Measurements from ENCODE around the gene KAZN. TPM values are rescaled to one million over a fixed set of nuclear protein-coding genes. Genes with fewer than 3 reads are reported as not detected.

The KAZN gene
- total RNA-seq, 1 donor from 2014 or later = 2.8 TPM

DNA sequence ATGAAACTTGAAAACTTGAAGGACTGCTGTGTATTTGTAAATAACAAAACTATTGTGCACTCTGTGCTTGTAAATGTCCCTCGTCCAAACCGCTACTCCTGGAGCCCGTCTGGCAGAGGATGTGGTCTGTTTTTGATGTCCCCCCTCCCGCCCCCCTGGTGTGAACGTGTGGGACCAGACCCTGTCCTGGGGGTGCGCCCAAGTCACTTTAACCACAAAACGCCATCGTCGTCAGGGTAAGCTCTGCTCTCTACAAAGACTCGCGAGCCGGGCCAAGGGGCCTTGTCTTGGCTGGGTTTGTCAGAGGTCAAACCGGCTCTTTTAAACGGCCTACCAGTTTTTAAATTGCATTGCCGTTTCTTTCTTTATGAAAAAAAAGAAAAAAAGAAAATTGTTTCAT lies 467.7 kb downstream of the KAZN start:
- Histone ChIP-seq H3K36me3 (ENCODE audit: control insufficient read depth, insufficient read depth, low read length) (no peaks in the 10 kb centered on the region), H3K4me3 (ENCODE audit: low read depth, low read length) (no peak overlapping the region), H3K27me3 (ENCODE audit: control insufficient read depth, insufficient read depth, low read length) (no peaks in the 10 kb centered on the region)
- TF ChIP-seq, protein P1, sequence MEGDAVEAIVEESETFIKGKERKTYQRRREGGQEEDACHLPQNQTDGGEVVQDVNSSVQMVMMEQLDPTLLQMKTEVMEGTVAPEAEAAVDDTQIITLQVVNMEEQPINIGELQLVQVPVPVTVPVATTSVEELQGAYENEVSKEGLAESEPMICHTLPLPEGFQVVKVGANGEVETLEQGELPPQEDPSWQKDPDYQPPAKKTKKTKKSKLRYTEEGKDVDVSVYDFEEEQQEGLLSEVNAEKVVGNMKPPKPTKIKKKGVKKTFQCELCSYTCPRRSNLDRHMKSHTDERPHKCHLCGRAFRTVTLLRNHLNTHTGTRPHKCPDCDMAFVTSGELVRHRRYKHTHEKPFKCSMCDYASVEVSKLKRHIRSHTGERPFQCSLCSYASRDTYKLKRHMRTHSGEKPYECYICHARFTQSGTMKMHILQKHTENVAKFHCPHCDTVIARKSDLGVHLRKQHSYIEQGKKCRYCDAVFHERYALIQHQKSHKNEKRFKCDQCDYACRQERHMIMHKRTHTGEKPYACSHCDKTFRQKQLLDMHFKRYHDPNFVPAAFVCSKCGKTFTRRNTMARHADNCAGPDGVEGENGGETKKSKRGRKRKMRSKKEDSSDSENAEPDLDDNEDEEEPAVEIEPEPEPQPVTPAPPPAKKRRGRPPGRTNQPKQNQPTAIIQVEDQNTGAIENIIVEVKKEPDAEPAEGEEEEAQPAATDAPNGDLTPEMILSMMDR (IDR thresholded peaks at IDR 0.05; ENCODE audit: insufficient read depth, low read length, poor library complexity, severe bottlenecking) = no peak
- DNase-seq (ENCODE audit: low read depth) = no peak

DNA sequence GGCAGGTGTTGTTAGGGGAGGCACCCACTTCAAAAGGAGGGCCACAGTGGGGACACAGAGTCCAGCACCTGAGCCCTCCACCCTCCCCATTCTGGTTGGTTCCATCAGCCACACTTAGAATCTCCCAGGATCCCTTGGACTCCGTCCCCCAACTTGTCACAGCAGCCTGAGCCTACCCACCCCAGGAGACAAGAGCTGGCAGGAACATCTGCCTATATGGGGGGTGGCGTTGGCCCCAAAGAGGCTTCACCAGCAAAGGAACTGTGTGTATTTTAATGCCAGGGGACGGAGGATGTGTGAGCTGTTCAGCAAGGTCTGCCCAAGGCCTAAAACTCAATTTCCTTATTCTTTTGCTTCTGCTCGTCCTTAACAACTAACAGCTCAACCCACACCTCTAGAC lies 468.7 kb downstream of the KAZN start:
- no peak overlapping the region for H3K4me3 ChIP-seq (ENCODE audit: low read depth, low read length)
- DNase-seq (ENCODE audit: low read depth) = no peak
- H3K27me3 ChIP-seq (ENCODE audit: control insufficient read depth, insufficient read depth, low read length) = no peaks in the 10 kb centered on the region
- TF ChIP-seq, protein P1 (IDR thresholded peaks at IDR 0.05; ENCODE audit: insufficient read depth, low read length, poor library complexity, severe bottlenecking) = no peak
- H3K36me3 ChIP-seq (ENCODE audit: control insufficient read depth, insufficient read depth, low read length) = no peaks in the 10 kb centered on the region

DNA sequence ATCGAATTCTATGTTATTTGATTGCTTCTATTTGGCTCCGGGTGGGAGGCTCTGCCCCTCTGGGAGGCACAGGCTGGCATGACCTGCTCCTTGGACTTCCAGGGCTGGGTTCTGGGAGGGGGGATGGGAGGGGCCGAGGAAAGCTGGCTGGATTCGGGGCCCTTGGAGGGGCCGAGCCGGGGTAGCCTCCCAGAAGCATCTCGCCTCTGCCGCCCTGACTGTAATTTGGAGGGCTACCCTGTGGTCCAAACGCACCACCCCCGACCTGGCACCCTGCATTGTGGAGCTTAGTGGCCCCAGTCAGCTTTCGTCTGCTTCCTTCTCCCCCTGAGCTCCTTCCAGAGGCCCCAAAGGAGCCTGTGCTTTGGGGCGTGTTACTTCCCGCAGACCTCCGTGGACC lies 469.7 kb downstream of the KAZN start:
- Histone ChIP-seq H3K4me3 (ENCODE audit: low read depth, low read length) (no peak overlapping the region), H3K36me3 (ENCODE audit: control insufficient read depth, insufficient read depth, low read length) (no peaks in the 10 kb centered on the region), H3K27me3 (ENCODE audit: control insufficient read depth, insufficient read depth, low read length) (no peaks in the 10 kb centered on the region)
- DNase-seq (ENCODE audit: low read depth) = no peak
- TF ChIP-seq, protein P1 (IDR thresholded peaks at IDR 0.05; ENCODE audit: insufficient read depth, low read length, poor library complexity, severe bottlenecking) = no peak

DNA sequence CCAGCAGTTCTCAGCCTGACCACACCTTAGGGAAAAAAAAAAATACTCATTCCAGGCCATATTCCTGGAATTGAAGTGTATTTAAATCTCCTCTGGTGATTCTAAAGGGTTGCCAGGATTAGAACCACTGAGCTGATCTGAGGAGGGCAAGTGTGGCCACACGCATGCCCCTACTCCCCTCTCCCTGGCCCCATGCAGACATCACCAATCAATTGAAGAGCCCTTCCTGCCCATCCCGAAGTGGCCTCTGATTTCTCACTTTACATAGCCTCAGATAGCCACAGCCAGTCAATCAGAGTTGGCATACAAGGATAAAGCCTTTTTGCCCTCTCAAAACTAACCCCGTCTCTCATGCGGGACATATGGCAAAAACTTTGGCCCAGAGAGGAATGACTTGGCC lies 470.5 kb downstream of the KAZN start:
- no peak overlapping the region for H3K4me3 ChIP-seq (ENCODE audit: low read depth, low read length)
- no peaks in the 10 kb centered on the region for H3K27me3 ChIP-seq (ENCODE audit: control insufficient read depth, insufficient read depth, low read length)
- TF ChIP-seq, protein P1 (IDR thresholded peaks at IDR 0.05; ENCODE audit: insufficient read depth, low read length, poor library complexity, severe bottlenecking) = no peak
- DNase-seq (ENCODE audit: low read depth) = no peak
- no peaks in the 10 kb centered on the region for H3K36me3 ChIP-seq (ENCODE audit: control insufficient read depth, insufficient read depth, low read length)

DNA sequence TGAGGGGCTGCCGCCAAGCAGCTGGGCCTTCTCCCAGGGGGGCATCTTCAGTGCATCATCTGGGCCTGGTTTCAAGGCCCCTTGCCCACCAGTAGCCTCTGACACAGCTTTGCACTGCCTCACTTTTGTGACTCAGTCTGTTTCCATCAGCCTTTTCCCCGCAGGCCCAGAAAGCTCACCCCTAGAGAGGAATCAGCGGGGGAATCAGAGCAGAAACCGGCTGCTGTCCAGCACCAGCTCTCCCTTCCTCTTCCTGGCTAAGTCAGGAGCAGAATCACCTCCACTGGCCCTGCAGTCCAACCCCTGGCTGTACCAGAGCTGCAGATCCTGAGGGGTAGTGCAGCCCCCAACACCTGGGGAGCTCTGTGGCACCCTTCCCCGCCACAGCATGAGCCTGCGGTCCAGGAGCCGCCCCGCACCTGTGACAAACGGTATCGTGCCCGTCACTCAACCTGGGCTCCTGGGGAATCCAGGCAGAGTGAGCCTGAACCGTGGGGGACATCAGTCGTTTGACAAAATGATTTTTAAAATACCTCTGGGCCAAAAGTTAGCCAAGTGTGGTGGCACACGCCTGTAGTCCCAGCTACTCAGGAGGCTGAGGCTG lies 471.8 kb downstream of the KAZN start:
- TF ChIP-seq, protein P1 (IDR thresholded peaks at IDR 0.05; ENCODE audit: insufficient read depth, low read length, poor library complexity, severe bottlenecking) = no peak

DNA sequence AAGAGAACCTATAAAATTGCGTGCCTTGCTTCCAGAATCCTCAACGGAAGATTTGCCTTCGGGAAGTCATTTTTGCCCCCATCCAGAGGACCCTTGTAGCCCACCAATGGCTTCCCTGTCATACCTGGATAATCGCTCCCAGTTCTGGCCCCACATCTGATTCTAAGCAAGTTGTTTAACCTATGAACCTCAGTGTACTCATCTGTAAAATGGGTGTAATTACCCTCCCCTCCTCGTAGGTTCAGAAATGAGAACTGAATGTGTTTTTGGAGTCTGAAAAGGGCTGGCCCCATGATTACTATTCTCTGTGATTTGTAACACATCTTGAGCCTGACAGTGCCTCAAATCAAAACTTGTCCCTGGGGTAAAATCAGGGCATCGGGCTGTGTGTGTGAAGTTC lies 473.5 kb downstream of the KAZN start:
- TF ChIP-seq, protein P1 (IDR thresholded peaks at IDR 0.05; ENCODE audit: insufficient read depth, low read length, poor library complexity, severe bottlenecking) = no peak
- no peak for DNase-seq (ENCODE audit: low read depth)
- no peak overlapping the region for H3K4me3 ChIP-seq (ENCODE audit: low read depth, low read length)
- H3K36me3 ChIP-seq (ENCODE audit: control insufficient read depth, insufficient read depth, low read length) = no peaks in the 10 kb centered on the region
- no peaks in the 10 kb centered on the region for H3K27me3 ChIP-seq (ENCODE audit: control insufficient read depth, insufficient read depth, low read length)

More for the DNA sequence above, 471.8 kb downstream of the KAZN start:
- no peaks in the 10 kb centered on the region for H3K27me3 ChIP-seq (ENCODE audit: control insufficient read depth, insufficient read depth, low read length)
- H3K36me3 ChIP-seq (ENCODE audit: control insufficient read depth, insufficient read depth, low read length) = no peaks in the 10 kb centered on the region
- H3K4me3 ChIP-seq (ENCODE audit: low read depth, low read length) = no peak overlapping the region
- DNase-seq (ENCODE audit: low read depth) = no peak

All from kidney epithelial cell (primary cell).